ENCODE measurements around the gene MAGEL2. TPM values are rescaled to one million over a fixed set of nuclear protein-coding genes. Genes with fewer than 3 reads are reported as not detected.
A peak's percentile ranks its signal among the peaks of the same experiment; 100 is the strongest.

MAGEL2 gene
- not detected in 2 replicates for total RNA-seq (2014; rRNA removed; shearing (Covaris generic); ENCODE audit: low replicate concordance)

DNA sequence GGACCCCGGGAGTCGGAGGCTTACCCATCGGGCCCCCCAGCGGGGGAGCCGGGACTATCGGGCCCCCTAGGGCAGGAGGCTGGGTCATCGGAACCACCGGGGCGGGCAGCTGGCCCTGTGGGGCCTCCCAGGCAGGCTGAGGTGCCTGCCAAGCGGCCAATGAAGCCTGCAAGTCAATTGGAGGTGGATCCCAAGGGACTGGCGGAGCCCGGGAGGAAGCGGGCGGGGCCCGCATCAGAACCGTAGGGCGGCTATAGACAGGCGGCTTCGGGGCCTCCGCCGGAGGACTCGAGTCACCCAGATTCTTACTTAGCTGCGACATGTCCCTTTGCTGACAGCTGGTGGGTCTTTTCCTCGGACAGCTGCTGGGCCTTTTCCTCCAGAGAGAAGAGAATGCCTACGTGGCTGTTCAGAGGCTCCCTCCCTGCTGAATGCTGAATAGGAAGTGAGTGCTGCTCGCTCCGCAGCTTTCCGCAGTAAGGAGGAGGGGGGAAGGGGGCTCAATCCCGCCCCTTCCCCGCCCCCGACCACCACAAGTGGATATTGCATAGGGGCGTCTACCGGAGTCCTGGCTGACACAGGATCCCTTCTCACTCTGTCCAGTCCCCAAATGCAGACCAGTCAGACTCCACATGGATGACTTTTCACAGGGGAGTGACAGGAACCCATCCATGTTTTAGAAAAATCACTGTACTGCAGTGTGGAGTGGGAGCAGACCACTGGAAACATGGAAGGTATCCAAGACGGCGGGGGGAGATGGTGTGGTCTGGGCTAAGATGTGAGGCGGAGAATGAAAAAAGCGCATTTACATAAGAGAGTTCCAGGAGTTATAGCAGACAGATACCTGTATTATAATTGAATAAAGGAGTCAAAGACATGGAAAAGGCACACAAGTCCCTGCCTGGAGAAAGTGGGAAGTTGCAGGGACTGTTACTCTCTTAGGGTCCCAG is at the start of gene MAGEL2:
TSS of gene MAGEL2 (minus strand) at position 447 of the 950 bp plus-strand sequence. CDS start at position 322, 125 bp downstream.
- DNase-seq: no peak
- Histone ChIP-seq H3K27me3 (peaks cover 10% of the 10 kb centered on the region; the same call in 1 of the 2 replicates), H3K4me3 (0 out of 2 replicates have a peak within 1 kb of the TSS, but pooled peaks have one; percentile 10), H3K36me3 (no peaks in the 10 kb centered on the region), H3K9me3 (no peaks in the 10 kb centered on the region)

DNA sequence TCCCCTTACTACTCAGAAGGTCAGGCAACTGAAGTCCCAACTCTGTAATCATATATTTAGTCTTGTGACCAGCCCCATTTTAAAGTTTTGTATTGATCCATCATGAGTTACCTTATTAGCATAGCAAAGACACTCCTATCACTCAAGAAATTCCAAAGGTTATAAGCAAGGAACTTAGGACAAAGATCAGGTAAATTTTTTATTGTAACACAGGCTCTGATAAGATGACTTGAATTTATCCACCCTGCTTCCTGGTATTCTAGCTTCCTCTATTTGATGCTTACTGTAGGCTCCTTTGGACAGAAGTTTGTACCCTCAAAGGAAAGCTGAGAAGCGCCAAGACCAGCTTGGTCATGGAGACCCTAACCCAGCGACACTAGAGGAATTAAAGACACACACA is 47.6 kb upstream of the MAGEL2 start:
- Histone ChIP-seq H3K9me3 (no peaks in the 10 kb centered on the region), H3K27me3 (no peaks in the 10 kb centered on the region; the same call in 1 of the 2 replicates), H3K4me3 (no peak overlapping the region), H3K36me3 (no peaks in the 10 kb centered on the region)
- no peak for DNase-seq

GRCh38 chr15:23694592-23694991 is 46.9 kb upstream of the MAGEL2 start:
- no peaks in the 10 kb centered on the region; the same call in 1 of the 2 replicates for H3K27me3 ChIP-seq
- no peak for DNase-seq
- H3K36me3 ChIP-seq: no peaks in the 10 kb centered on the region
- no peak overlapping the region for H3K4me3 ChIP-seq
- H3K9me3 ChIP-seq: no peaks in the 10 kb centered on the region

DNA sequence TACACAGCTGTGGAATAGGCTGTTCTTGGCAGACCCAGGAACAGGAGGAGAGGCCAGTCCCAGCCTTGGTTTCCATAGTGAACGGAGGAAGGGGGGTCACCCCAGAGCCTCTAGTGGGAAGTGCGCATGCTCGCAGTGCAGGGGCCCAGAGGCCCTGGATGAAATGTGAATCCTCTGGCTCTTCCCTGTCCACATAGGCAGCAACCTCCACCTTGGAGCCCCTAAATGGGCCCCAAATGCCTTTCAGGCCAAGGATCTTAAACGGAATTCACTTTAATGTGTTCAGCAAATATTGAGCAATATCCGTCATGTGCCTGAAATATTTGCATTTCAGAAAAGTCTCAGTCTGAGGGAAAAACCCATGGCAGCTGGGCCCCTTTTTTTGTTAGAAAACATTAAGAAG is 42.8 kb upstream of the MAGEL2 start:
- Histone ChIP-seq H3K36me3 (no peaks in the 10 kb centered on the region), H3K4me3 (no peak overlapping the region), H3K9me3 (no peaks in the 10 kb centered on the region), H3K27me3 (no peaks in the 10 kb centered on the region; the same call in 1 of the 2 replicates)
- DNase-seq: no peak

DNA sequence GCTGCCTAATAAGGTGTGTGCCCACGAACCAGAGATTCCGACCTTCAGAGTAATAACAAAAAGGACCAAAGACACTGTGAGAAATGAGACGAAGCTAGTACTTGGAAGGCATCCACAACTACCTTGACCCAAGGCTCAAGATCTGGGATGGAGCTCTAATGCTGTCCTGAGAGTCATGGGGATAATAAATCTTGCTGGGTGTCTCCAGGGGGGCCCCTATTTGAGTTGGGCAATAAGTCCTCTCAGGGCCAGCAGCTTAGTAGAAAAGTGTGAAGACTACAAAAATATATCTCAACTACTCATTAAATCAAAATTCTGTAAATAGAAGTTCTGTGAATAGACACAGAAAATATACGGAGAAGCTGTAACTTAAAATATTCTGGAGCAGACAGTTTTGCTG is 42.3 kb upstream of the MAGEL2 start:
- H3K27me3 ChIP-seq: no peaks in the 10 kb centered on the region; the same call in 1 of the 2 replicates
- no peaks in the 10 kb centered on the region for H3K9me3 ChIP-seq
- no peaks in the 10 kb centered on the region for H3K36me3 ChIP-seq
- no peak overlapping the region for H3K4me3 ChIP-seq
- no peak for DNase-seq

DNA sequence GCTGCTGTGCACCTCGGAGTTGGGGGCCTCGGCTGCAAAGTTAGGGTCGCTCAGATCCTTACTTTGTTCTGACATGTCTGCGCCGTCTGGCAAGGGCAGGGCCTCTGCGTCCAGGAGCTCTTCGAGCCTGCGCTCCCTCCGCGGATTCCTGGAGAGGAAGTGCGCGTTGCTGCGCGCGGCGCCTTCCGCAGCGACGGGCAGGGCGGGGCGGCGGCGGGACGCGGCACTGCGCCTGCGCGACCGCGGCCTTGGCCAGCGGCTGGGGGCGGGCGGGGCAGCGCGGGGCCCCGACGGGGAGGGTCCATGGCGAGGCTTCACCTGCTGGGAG is 39.4 kb upstream of the MAGEL2 start, which contains the start of gene NDN:
TSS of gene NDN (minus strand) at position 163 of the 328 bp plus-strand sequence. CDS start at position 75, 88 bp downstream.
- no peaks in the 10 kb centered on the region for H3K9me3 ChIP-seq
- no peaks in the 10 kb centered on the region for H3K36me3 ChIP-seq
- peak; percentile 26 for DNase-seq
- no peaks in the 10 kb centered on the region; the same call in 1 of the 2 replicates for H3K27me3 ChIP-seq
- peak within 1 kb of the TSS; percentile 37 for H3K4me3 ChIP-seq

DNA sequence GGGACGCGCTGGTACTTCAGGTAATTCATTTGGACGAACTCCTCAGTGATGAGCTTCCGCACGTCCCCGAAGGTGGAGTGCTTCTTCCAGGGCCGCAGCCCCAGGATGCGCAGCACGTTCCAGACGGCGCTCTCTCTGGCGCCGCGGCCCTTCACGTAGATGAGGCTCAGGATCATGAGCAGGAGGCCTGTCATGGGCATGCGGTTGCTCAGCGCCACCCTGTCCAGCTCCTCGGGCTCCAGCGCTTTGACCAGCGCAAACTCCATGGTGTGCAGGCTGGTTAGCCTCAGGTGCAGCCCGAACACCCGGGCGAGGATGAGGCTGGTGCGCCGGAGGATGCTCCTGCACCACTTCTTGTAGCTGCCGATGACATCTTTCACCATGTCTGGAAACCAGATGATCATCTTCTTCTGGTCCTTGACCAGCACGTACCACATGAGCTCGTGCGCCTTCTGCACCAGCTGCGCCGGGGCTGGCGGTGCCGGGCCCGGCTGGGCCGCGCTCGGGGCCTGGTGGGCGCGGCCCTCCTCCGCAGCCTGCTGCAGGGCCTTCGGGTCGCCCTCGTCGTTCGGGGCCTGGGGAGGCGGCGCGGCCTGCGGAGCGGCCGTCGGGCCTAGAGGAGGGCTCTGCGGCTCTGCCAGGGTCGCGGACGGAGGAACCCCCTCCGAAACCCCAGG is 38.9 kb upstream of the MAGEL2 start:
- no peak for DNase-seq
- Histone ChIP-seq H3K4me3 (peak overlapping the region; percentile 37), H3K9me3 (no peaks in the 10 kb centered on the region), H3K36me3 (no peaks in the 10 kb centered on the region), H3K27me3 (no peaks in the 10 kb centered on the region)

DNA sequence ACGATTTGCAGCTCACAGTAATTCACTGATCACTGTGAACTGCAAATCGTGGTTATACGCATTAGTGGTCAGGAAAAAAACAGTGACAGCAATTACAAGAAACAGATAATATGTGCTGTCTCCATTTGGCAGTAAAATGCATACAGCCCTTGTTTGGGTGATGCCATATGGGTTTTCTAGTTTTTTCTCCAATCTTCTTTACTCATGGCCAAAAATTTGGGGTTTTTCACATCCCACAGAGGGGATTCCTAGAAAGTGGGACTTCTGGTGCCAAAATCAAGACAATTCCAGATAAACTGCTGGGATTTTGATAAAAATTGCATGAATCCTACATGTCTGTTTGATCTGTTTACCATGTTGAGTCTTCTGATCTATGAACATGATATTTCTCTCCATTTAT is 23.8 kb upstream of the MAGEL2 start:
- Histone ChIP-seq H3K36me3 (no peaks in the 10 kb centered on the region), H3K4me3 (no peak overlapping the region), H3K27me3 (no peaks in the 10 kb centered on the region), H3K9me3 (no peaks in the 10 kb centered on the region)
- no peak for DNase-seq

GRCh38 chr15:23670970-23671369 is 23.3 kb upstream of the MAGEL2 start:
- Histone ChIP-seq H3K9me3 (no peaks in the 10 kb centered on the region), H3K36me3 (no peaks in the 10 kb centered on the region), H3K27me3 (no peaks in the 10 kb centered on the region), H3K4me3 (no peak overlapping the region)
- no peak for DNase-seq

GRCh38 chr15:23663232-23663631 is 15.6 kb upstream of the MAGEL2 start:
- no peaks in the 10 kb centered on the region for H3K36me3 ChIP-seq
- H3K9me3 ChIP-seq: no peaks in the 10 kb centered on the region
- DNase-seq: no peak
- H3K27me3 ChIP-seq: no peaks in the 10 kb centered on the region
- no peak overlapping the region for H3K4me3 ChIP-seq

DNA sequence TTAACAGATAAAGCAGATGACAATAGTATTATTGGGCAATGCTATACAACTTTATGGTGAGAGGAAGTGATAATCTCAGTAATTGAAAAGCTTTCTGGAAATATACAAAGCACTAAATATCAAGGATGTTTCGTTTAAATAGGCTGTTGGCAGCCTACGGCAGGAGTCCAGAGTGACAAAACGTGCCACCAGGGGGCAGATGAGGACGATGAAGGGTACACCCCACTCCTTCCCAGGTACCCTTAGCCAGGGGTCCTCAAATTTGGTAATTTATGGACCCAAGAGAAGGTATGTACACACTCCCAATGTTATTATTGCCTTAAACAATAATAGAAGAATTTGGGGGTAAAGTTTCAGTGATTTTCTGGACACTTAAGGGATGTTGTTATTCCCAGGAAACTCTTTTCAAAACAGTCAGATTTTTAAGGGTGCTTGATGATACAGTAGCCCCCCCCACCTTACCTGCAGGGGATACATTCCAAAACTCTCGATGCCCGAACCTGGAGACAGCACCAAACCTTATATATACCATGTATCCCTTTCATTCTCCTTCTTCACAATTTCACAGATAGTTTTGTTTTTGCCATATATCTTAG is 1.4 kb upstream of the MAGEL2 start:
- H3K36me3 ChIP-seq: no peaks in the 10 kb centered on the region
- DNase-seq: peak; percentile 22
- H3K4me3 ChIP-seq: no peak overlapping the region
- no peaks in the 10 kb centered on the region for H3K9me3 ChIP-seq
- peaks cover 10% of the 10 kb centered on the region; the same call in 1 of the 2 replicates for H3K27me3 ChIP-seq

GRCh38 chr15:23647001-23647295 is 719 bp downstream of the MAGEL2 start:
- Histone ChIP-seq H3K9me3 (no peaks in the 10 kb centered on the region), H3K4me3 (no peak overlapping the region), H3K36me3 (no peaks in the 10 kb centered on the region), H3K27me3 (peaks cover 10% of the 10 kb centered on the region; the same call in 1 of the 2 replicates)
- DNase-seq: no peak

GRCh38 chr15:23646165-23647000 is 1.3 kb downstream of the MAGEL2 start:
- H3K4me3 ChIP-seq: no peak overlapping the region
- no peaks in the 10 kb centered on the region for H3K36me3 ChIP-seq
- H3K9me3 ChIP-seq: no peaks in the 10 kb centered on the region
- peaks cover 8% of the 10 kb centered on the region; the same call in 1 of the 2 replicates for H3K27me3 ChIP-seq
- DNase-seq: no peak

DNA sequence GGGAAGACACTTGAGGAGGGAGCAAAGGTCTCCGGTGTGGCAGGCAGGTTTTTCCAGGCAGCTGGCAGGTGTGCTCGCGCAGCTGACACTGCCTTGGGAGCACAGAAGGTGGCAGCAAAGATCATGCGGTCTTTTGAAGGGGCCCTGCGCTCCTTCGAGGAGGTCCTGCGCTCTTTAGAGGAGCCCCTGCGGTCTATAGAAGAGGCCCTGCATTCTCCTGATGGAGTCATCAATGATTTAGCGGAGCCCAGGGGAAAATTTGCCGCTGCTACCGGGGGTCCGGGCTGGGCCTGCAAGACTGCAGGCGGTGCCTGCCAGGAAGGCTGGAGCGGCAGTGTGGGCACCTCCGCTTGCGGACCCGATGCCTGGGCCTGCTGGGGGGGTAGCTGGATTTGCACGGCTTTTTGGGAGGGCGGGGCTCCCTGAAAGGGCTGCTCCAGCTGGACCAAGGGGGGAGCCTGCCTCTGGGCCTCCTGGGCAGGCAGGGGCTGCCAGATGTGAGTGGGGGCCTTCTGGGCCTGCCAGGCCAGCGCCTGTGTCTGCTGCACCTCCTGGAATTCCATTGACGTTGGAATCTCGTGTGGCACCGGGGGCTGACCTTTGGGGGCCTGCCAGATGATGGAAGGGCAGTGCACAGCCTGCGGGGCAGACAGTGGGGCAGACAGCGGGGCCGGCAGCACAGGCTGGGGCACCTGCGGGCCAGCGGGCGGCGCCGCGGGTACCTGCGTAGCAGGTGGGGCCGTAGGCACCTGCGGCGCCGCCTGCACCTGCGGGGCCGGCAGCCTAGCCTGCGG is 2.1 kb downstream of the MAGEL2 start:
- peaks cover 8% of the 10 kb centered on the region; the same call in 1 of the 2 replicates for H3K27me3 ChIP-seq
- H3K4me3 ChIP-seq: no peak overlapping the region
- H3K9me3 ChIP-seq: no peaks in the 10 kb centered on the region
- no peaks in the 10 kb centered on the region for H3K36me3 ChIP-seq
- no peak for DNase-seq

- Histone ChIP-seq H3K36me3 (no peaks in the 10 kb centered on the region), H3K9me3 (no peaks in the 10 kb centered on the region), H3K27me3 (peaks cover 8% of the 10 kb centered on the region; the same call in 1 of the 2 replicates), H3K4me3 (no peak overlapping the region)
- DNase-seq: no peak
These were observed 2.8 kb downstream of the MAGEL2 start for GRCh38 chr15:23644829-23645228.

All from MG63 (cell line).